OCI-LY1 (cell line): ENCODE measurements around the gene MOK.

Experiments
- H2AFZ ChIP-seq: fragments of 200-600 bp; sonication (generic), shearing (Covaris generic); 2 replicates; pipeline ENCODE4 v1.6.0; 2014; ENCODE audit warnings: antibody characterized with exemption, mild to moderate bottlenecking, low read length
- H3F3A ChIP-seq: fragments of 200-600 bp; sonication (generic), shearing (Covaris generic); 2 replicates; pipeline ENCODE4 v1.6.0; 2014; ENCODE audit warnings: mild to moderate bottlenecking, antibody characterized with exemption, low read length, moderate library complexity; ENCODE audit not compliant: insufficient read depth
- H3K27ac ChIP-seq: fragments of 200-600 bp; sonication (generic); 2 replicates; pipeline ENCODE4 v1.5.1; 2014; ENCODE audit warnings: low read length, mixed run types, mild to moderate bottlenecking, low read depth; ENCODE audit not compliant: poor library complexity, severe bottlenecking
- H3K27me3 ChIP-seq: fragments of 200-600 bp; sonication (generic); 2 replicates; pipeline ENCODE4 v1.6.0; 2014; ENCODE audit warnings: antibody characterized with exemption, mild to moderate bottlenecking, low read length, moderate library complexity; ENCODE audit not compliant: insufficient read depth
- H3K36me3 ChIP-seq: fragments of 200-600 bp; sonication (generic); 2 replicates; pipeline ENCODE4 v1.6.1; 2014; ENCODE audit warnings: mild to moderate bottlenecking, antibody characterized with exemption, low read length, moderate library complexity, mixed read lengths; ENCODE audit not compliant: insufficient read depth
- H3K4me1 ChIP-seq: fragments of 200-600 bp; sonication (generic); 2 replicates; pipeline ENCODE4 v1.5.1; 2014; ENCODE audit warnings: mild to moderate bottlenecking, low read length, moderate library complexity; ENCODE audit not compliant: insufficient read depth, severe bottlenecking
- H3K4me2 ChIP-seq: fragments of 200-600 bp; sonication (generic), shearing (Covaris generic); 2 replicates; pipeline ENCODE4 v1.6.1; 2014; ENCODE audit warnings: low read length
- H3K4me3 ChIP-seq: fragments of 200-600 bp; sonication (generic); 2 replicates; pipeline ENCODE4 v1.5.1; 2014; ENCODE audit warnings: low read length, low read depth, mild to moderate bottlenecking, mixed read lengths; ENCODE audit not compliant: poor library complexity, severe bottlenecking
- H3K79me2 ChIP-seq: fragments of 200-600 bp; shearing (Covaris generic); 2 replicates; pipeline ENCODE4 v1.6.1; 2016; ENCODE audit warnings: mixed run types, low read length, mixed read lengths; ENCODE audit not compliant: insufficient read depth
- H3K9ac ChIP-seq: fragments of 200-600 bp; sonication (generic), shearing (Covaris generic); 2 replicates; pipeline ENCODE4 v1.6.1; 2014; ENCODE audit warnings: mild to moderate bottlenecking, low read length, mixed read lengths
- H3K9me2 ChIP-seq: fragments of 200-600 bp; sonication (generic), shearing (Covaris generic); 2 replicates; pipeline ENCODE4 v1.6.1; 2014; ENCODE audit warnings: low read depth, mild to moderate bottlenecking, low read length, mixed read lengths
- H3K9me3 ChIP-seq: fragments of 200-600 bp; shearing (Covaris generic); 2 replicates; pipeline ENCODE4 v1.6.1; 2014; ENCODE audit warnings: low read length, mixed read lengths
- H4K20me1 ChIP-seq: fragments of 200-600 bp; sonication (generic), shearing (Covaris generic); 2 replicates; pipeline ENCODE4 v1.6.0; 2016; ENCODE audit warnings: mild to moderate bottlenecking, low read length; ENCODE audit not compliant: insufficient read depth
- EZH2 ChIP-seq: fragments of 200-600 bp; sonication (generic), shearing (Covaris generic); IDR thresholded peaks from 2 replicates; pipeline ENCODE4 v1.8.0; 2017; ENCODE audit warnings: borderline replicate concordance, mixed run types, mild to moderate bottlenecking, antibody characterized with exemption, low read length, moderate library complexity, mixed read lengths
- TF ChIP-seq, protein P1 (sequence below): fragments of 200-600 bp; sonication (generic), shearing (Covaris generic); IDR thresholded peaks from 2 replicates; pipeline ENCODE4 v1.5.1; 2017; ENCODE audit warnings: mild to moderate bottlenecking, antibody characterized with exemption, low read length, moderate library complexity, mixed read lengths

MOK gene

DNA sequence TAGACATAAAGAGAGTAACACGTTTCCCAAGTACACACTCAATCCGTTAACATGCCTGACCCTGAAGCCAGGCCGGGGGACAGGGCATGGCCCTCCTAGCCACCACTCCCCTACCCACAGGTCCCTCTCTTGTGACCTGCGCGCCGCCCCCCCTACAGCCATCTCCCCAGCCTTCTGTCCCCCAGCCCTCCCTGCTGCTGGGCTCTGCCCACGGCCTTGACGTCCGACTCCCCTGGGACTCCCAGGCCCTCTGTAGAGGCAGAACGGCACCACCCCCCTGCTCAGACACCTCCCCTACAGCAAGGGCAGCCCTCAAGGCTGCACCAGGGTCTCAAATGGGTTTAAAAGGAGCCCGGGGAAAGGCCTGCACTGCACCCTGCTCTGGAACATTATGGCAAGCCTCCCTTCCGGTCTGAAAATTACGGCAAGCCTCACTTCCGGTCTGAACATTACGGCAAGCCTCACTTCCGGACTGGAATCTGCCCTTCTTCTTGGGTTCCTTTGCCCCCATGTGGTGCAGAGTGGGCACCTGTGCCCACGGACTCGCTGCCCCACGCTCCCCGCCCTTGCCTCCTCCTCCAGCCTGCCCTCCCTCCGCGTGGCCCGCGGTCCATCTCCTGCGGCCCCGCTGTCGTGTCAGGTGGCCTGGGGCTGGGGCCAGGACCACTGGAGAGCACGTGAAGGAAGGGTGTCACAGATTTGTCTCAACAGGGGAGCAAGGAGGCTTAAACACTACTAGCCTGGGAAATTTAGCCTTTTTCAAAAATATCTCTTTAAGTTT, 77.6 kb downstream of the MOK start:
- peak overlapping the region; percentile 48 for H3K4me3 ChIP-seq
- TF ChIP-seq, protein P1, sequence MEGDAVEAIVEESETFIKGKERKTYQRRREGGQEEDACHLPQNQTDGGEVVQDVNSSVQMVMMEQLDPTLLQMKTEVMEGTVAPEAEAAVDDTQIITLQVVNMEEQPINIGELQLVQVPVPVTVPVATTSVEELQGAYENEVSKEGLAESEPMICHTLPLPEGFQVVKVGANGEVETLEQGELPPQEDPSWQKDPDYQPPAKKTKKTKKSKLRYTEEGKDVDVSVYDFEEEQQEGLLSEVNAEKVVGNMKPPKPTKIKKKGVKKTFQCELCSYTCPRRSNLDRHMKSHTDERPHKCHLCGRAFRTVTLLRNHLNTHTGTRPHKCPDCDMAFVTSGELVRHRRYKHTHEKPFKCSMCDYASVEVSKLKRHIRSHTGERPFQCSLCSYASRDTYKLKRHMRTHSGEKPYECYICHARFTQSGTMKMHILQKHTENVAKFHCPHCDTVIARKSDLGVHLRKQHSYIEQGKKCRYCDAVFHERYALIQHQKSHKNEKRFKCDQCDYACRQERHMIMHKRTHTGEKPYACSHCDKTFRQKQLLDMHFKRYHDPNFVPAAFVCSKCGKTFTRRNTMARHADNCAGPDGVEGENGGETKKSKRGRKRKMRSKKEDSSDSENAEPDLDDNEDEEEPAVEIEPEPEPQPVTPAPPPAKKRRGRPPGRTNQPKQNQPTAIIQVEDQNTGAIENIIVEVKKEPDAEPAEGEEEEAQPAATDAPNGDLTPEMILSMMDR: no peak
- no peak for TF ChIP-seq EZH2

DNA sequence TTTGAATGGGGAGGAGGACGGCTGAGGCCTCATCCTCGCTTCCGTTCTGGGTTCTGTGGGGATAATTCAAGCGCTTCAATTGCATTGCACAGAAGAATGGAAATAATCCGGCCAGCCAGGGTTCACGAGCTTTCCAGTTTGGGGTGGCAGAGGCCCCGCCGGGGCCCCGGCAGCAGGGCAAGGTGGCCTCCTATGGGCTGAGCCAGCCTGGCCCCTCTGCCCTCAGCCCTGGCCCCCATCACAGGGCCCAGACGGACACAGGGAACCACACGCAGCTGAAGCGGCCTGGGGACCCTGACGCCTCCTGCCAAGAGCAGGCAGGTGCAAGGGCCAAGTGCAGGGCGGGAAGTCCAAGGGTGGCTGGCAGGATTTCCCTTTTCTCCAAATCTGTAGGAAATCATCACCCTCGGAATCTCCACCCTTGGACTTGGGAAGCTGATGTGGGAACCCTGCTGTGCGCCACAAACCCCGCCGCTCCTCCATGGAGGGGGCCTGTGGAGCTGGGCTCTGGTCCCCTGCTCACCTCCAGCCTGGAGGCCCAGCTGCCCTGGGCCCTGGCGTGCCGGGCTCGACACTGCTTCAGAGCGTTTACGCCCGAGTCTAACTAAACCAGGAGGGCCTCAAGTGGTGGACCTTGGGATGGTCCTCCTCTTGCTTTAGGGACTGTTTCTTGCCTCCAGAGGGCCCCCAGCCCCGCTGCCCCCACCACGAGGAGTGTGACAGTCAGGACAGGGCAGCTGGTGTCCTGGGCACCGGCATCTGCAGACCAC, 78.4 kb downstream of the MOK start:
- Histone ChIP-seq H3K4me1 (peaks cover 46% of the 10 kb centered on the region), H3K36me3 (peaks cover 11% of the 10 kb centered on the region; the same call in 1 of the 2 replicates), H3K9me2 (no peaks in the 10 kb centered on the region), H3K79me2 (no peaks in the 10 kb centered on the region), H3F3A (no peaks in the 10 kb centered on the region), H3K9me3 (no peaks in the 10 kb centered on the region), H4K20me1 (no peaks in the 10 kb centered on the region), H3K27me3 (no peaks in the 10 kb centered on the region), H2AFZ (no peak overlapping the region), H3K4me3 (peak overlapping the region; percentile 48), H3K4me2 (peak overlapping the region; percentile 73), H3K27ac (peak overlapping the region; percentile 90), H3K9ac (peak overlapping the region; percentile 65)
- no peak for TF ChIP-seq EZH2
- TF ChIP-seq, protein P1: no peak

More for the DNA sequence above, 77.6 kb downstream of the MOK start:
- Histone ChIP-seq H3K79me2 (no peaks in the 10 kb centered on the region), H3F3A (no peaks in the 10 kb centered on the region), H3K4me1 (peaks cover 54% of the 10 kb centered on the region), H3K4me2 (peak overlapping the region; percentile 73), H4K20me1 (no peaks in the 10 kb centered on the region), H3K9me2 (no peaks in the 10 kb centered on the region), H2AFZ (no peak overlapping the region), H3K27ac (peak overlapping the region; percentile 90), H3K9ac (peak overlapping the region; percentile 65), H3K9me3 (no peaks in the 10 kb centered on the region), H3K36me3 (peaks cover 15% of the 10 kb centered on the region; the same call in 1 of the 2 replicates), H3K27me3 (no peaks in the 10 kb centered on the region)

DNA sequence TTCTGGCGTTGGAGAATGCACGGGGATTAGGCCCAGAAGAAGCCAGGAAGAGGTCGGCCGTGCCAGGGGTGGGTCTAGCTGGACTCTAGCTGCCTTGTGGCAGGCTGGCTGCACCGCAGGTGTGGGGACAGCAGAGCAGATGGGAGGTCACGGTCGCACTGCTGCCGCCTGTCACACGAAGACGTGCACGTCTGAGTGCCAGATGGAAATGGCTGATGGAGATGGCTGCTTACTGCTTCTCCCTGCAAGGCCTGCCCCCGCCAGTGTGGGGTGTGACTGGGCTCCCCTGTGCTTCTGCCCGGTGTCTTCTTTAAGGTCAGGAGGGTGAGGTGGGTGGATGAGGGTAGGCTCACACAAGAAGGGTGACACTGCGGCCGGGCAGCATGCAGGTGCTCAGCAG, 79.0 kb downstream of the MOK start:
- H3K27me3 ChIP-seq: no peaks in the 10 kb centered on the region
- H3K9ac ChIP-seq: peak overlapping the region; percentile 65; the same call in 1 of the 2 replicates
- H3K4me2 ChIP-seq: peak overlapping the region; percentile 73; the same call in 1 of the 2 replicates
- TF ChIP-seq, protein P1: no peak
- peak overlapping the region; percentile 90 for H3K27ac ChIP-seq
- no peaks in the 10 kb centered on the region for H3K9me2 ChIP-seq
- peak overlapping the region; percentile 48 for H3K4me3 ChIP-seq
- H3K79me2 ChIP-seq: no peaks in the 10 kb centered on the region
- no peak overlapping the region for H2AFZ ChIP-seq
- no peaks in the 10 kb centered on the region for H3K9me3 ChIP-seq
- H3K36me3 ChIP-seq: peaks cover 6% of the 10 kb centered on the region; the same call in 1 of the 2 replicates
- peaks cover 40% of the 10 kb centered on the region for H3K4me1 ChIP-seq
- H4K20me1 ChIP-seq: no peaks in the 10 kb centered on the region
- H3F3A ChIP-seq: no peaks in the 10 kb centered on the region
